Endometrial microvascular endothelial cells (primary cell): ENCODE data around the gene PDXP. TPM values are rescaled to one million over a fixed set of nuclear protein-coding genes. Genes with fewer than 3 reads are reported as not detected.

Experiments used
- in situ Hi-C: cut with HindIII; loops from 2 replicates; pipeline ENCODE4 v1.10.0; 2017; ENCODE audit warnings: low sequenced_read_pairs, low pct_unique_long_range_greater_than_20kb; ENCODE audit errors: inconsistent ontology term
- total RNA-seq: library from RNA; depleted of rRNA; stranded (reverse); fragments of >200 nt; gene quantifications from one replicate; pipeline ENCODE4 v1.2.3, GENCODE V29; 2015; ENCODE audit errors: inconsistent ontology term

Gene PDXP
- total RNA-seq, 1 donor from 2014 or later: 16.4 TPM

GRCh38 chr22:37627121-37627520, 31.4 kb upstream of the PDXP start:
- in situ Hi-C loops: no loop called here

DNA sequence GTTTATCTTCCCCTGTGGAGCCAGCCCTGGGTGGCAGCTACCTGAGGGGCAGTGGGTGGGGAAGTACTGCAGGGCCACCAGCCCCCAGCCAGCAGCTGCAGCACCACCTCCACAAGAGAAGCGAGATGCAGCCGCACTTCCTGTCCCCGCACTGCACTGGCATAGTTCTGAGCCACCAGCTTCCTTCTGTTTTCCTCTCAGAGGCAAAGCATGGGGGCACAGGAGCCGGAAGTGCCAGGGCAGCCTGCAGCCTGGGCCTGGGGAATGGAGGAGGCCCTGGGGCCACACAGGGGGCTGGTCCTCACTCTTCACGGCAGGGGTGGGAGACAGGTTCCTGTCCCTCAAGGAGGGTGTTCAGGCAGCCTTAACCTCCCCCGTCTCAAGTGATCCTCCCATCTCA, 31.0 kb upstream of the PDXP start:
- in situ Hi-C loops: no loop called here

GRCh38 chr22:37628830-37629229, 29.7 kb upstream of the PDXP start:
- in situ Hi-C loops: no loop called here

DNA sequence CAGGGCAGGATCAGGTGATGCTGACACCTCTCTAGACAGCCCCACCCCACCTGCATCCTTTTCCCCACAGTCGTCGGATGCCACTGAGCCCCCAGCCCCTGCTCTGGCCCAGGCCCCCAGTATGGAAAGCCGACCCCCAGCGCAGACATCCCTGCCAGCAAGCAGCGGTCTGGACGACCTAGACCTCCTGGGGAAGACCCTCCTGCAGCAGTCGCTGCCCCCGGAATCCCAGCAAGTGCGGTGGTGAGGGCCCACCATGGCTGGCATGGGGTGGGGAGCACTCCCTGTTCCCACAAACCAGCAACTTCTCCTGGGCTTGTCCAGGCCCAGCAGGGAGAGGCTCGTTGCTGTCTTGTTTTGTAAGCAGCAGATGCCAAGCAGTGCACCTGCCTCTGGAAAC, 28.6 kb upstream of the PDXP start:
- in situ Hi-C loops: no loop called here

- in situ Hi-C loops: no loop called here
Observed at GRCh38 chr22:37630839-37631435, 27.6 kb upstream of the PDXP start.

DNA sequence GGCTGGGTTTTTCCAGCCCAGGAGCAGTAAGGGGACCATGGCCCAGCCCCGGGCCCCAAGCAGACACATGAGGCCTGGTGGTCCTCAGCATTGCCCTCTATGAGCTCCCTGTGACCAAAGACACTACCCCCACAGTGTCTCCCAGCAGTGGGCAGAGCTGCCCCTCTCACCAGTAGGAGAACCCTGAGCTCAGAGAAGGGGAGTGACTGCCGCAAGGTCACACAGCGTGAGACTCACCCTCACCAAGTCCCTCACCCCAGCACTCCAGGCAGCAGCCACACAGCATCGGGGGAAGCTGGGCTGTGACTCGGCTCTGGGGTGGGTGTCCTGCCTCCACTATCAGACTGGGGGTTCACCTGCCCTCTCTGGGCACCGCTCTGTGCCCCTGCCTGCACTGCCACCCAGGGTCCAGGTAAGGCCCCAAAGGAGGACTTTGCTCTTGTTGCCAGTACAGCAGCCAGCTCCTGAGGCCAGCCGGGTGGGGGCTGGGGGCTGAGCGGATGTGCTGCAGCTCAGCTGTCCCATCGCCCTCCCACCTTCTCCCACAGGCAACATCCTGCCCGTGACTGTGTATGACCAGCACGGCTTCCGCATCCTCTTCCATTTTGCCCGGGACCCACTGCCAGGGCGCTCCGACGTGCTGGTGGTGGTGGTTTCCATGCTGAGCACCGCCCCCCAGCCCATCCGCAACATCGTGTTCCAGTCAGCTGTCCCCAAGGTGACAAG, 26.9 kb upstream of the PDXP start:
- in situ Hi-C loops: no loop called here

DNA sequence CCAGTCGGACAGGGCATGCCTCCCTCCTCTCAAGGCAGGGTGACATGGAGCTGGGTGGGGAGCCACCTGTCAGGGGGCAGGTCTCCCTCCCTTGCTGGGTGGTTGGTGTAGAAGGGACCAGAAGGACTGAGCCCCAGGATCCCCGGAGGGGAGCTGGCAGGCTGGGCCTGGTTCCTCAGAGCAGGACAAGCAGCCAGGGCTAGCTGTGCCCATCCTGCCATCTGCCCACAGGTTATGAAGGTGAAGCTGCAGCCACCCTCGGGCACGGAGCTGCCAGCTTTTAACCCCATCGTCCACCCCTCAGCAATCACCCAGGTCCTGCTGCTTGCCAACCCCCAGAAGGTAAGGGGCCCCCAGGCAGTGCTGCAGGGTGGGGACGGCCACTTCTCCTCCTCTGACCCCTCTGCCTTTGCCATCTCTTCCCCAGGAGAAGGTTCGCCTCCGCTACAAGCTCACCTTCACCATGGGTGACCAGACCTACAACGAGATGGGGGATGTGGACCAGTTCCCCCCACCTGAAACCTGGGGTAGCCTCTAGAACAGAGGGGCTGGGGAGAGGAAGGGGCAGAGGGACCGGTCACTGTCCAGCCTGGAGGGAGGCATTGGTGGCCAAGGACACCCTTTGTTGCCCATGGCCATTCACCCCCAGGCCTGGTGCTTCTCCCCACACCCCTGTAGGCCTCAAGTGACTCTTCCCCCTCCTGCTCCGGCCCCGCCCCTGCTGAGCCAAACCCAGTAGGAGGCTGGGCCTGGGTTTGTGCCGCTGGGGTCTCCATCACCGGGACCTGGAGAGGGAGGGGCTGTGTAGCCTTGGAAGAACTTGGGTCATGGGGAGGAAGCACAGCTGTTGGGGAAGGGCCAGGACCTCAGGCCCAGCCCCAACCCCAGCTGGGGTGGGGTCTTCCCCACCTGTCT, 26.1 kb upstream of the PDXP start:
- in situ Hi-C loops: no loop called here

GRCh38 chr22:37633089-37633624, 25.4 kb upstream of the PDXP start:
- in situ Hi-C loops: no loop called here

DNA sequence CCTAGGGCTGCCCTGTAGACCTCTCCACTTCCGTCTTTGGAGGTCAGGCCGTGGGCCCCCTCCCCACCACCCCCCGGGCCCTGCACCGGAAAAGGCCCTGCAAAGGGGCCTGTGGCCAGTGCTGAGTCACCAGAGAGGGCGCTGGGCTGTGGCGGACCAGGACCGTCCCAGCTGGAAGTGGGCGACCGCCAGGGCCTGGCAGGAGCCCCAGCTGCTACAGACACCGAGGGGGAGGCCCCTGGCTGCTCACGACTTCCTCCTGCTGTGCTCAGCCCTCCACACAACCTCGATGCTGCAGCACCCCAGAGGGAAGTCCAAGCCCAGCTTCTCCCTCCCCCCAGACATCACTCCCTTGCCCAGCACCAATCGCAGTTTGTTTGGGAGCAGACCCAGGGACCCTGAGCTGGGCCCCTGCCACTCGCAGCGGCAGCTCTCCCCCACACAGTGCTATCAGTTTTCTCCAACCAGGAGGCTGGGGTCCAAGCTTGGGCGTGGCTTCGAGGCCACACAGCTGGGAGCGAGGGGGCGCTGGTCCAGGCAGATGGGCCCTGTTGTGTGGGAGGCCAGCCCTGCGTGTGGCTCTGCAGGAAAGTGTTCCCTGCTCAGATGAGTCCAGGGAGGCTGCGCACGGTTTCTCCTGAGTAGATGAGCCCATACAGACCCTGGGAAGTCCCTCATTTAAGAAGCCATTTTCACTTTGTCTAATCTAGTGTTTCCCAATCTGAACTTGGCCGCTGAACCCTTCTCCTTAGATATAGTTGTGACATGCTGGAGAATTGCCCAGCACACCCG, 24.7 kb upstream of the PDXP start:
- in situ Hi-C loops: no loop called here

DNA sequence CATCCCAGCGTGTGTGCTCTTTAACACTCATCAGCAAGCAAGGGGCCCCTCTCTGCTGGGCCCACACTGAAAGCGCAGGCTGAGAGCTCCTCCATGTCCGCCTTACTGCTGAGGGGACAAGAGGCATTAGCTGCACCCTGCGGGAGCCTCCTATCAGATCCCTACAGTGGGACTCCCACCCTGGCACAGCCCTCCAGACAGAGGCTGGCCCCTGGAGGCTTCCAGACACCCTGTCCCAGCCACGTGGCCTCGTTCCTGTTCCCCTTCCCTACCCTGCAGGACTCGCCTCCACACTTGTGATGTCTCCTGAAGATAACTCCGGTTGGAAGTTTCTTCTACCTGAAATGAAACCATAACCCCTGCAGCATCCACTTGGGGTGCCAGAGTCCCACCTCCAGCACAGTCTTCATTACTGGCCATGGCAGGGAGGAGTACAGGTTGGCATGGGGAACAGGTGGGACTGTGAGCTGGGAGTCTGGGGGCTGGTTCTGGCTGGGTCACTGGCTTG, 24.1 kb upstream of the PDXP start:
- in situ Hi-C loops: no loop called here

DNA sequence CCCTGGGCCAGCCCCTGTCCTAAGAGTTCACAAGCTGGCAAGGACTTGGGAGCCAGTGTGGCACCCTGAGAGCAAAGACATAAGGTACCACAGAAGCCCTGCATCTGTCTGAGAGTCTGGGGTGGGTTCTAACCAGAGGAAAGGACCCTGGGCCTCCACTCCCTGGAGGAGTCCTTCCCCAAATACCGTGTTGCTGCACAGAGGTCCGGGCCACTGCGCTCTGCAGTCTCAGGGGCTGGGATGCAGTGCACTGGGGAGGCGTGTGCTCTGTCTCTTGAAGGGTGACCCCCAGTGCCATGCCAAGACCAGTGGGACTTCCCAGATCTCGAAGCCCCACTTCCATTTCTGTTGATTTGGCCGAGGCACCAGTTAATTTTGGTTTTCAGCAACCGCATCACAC, 23.4 kb upstream of the PDXP start:
- in situ Hi-C loops: no loop called here

DNA sequence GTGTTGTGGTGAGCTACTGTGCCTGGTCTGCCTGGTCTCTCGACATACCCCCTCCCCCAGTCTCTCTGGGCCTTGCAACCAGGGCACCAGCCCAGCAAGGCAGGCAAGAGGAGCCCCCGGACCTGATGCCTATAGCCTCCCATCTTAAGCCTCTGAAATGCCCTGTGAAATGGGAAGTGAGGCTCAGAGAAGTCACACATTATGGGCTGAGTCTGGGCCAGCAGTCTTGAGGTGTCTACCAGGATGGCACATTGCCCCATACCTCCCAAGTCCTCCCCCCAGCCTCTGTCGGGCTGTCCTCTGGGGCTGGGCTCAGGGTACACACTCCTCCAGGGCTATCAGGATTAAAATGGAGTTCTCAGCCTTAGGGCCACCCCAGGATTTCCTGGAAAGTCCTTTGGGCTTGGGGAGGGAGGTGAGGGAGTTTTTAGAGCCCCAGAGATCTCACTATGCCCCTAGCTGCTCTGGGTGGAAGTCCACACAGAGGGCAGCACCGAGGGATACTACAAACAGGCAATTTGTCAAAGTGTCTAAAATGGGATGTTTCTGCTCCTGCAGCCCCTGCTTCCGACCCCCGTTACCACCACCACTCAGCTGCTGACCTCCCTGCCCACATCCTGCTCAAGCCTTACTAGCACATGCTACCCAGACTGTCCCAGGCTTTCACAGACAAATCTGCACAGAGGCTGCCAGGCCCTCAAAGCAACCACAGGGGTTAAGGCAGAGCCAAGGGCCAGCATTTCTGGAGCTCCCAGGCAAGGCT, 22.2 kb upstream of the PDXP start:
- in situ Hi-C loops: no loop called here

DNA sequence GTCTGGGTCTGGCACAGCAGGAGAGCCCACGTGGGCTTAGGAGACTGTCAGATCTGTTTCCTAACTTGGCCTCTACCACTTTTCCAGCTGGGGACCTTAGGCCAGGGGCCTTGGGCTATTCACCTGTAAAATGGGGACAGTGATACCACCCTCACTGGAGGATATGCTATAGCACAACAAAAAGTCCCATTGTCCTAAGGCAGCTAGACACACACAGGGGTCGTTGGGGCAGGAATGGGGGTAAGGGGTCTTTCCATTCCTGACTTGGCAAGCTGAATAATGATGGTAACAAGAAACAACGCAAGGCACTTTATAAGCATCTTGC, 21.6 kb upstream of the PDXP start:
- in situ Hi-C loops: no loop called here

- in situ Hi-C loops: no loop called here
Observed at GRCh38 chr22:37638391-37639069, 20.0 kb upstream of the PDXP start.

GRCh38 chr22:37639070-37639760, 19.3 kb upstream of the PDXP start, which contains the start of gene SH3BP1:
TSS of gene SH3BP1 (plus strand) at chr22:37639669. CDS start at chr22:37639788, 119 bp downstream.
- in situ Hi-C loops: no loop called here

GRCh38 chr22:37639771-37640590, 18.5 kb upstream of the PDXP start:
- in situ Hi-C loops: no loop called here
